ENCODE results near the gene EXD3. TPM values are rescaled to one million over a fixed set of nuclear protein-coding genes. Genes with fewer than 3 reads are reported as not detected.

EXD3 gene
- total RNA-seq, 1 experiment from 2014 or later = 1.4 TPM

- DNase-seq (ENCODE audit: low read depth, low spot score) = no peak
- in situ Hi-C loops (cut with HindIII; ENCODE audit: low pct_unique_long_range_greater_than_20kb, low sequenced_read_pairs) = no loop called here
Measured at GRCh38 chr9:137407590-137408300, 15.2 kb downstream of the EXD3 start.

- no peak for DNase-seq (ENCODE audit: low read depth, low spot score)
- in situ Hi-C loops (cut with HindIII; ENCODE audit: low pct_unique_long_range_greater_than_20kb, low sequenced_read_pairs) = no loop called here
Measured at GRCh38 chr9:137406876-137407589, 15.9 kb downstream of the EXD3 start.

GRCh38 chr9:137406085-137406760 lies 16.7 kb downstream of the EXD3 start:
- DNase-seq (ENCODE audit: low read depth, low spot score) = no peak
- in situ Hi-C loops (cut with HindIII; ENCODE audit: low pct_unique_long_range_greater_than_20kb, low sequenced_read_pairs) = no loop called here

- DNase-seq (ENCODE audit: low read depth, low spot score) = no peak
- in situ Hi-C loops (cut with HindIII; ENCODE audit: low pct_unique_long_range_greater_than_20kb, low sequenced_read_pairs) = no loop called here
Measured at GRCh38 chr9:137405677-137406081, 17.3 kb downstream of the EXD3 start.

GRCh38 chr9:137404961-137405567 lies 17.9 kb downstream of the EXD3 start:
- in situ Hi-C loops (cut with HindIII; ENCODE audit: low pct_unique_long_range_greater_than_20kb, low sequenced_read_pairs) = no loop called here
- no peak for DNase-seq (ENCODE audit: low read depth, low spot score)

GRCh38 chr9:137403269-137403668 lies 19.7 kb downstream of the EXD3 start:
- in situ Hi-C loops (cut with HindIII; ENCODE audit: low pct_unique_long_range_greater_than_20kb, low sequenced_read_pairs) = no loop called here
- no peak for DNase-seq (ENCODE audit: low read depth, low spot score)

GRCh38 chr9:137402746-137403145 lies 20.2 kb downstream of the EXD3 start:
- in situ Hi-C loops (cut with HindIII; ENCODE audit: low pct_unique_long_range_greater_than_20kb, low sequenced_read_pairs) = no loop called here

GRCh38 chr9:137398561-137399468 lies 24.1 kb downstream of the EXD3 start:
- in situ Hi-C loops (cut with HindIII; ENCODE audit: low pct_unique_long_range_greater_than_20kb, low sequenced_read_pairs) = no loop called here
- no peak for DNase-seq (ENCODE audit: low read depth, low spot score)

More at GRCh38 chr9:137402746-137403145, 20.2 kb downstream of the EXD3 start:
- no peak for DNase-seq (ENCODE audit: low read depth, low spot score)

GRCh38 chr9:137397675-137398423 lies 25.1 kb downstream of the EXD3 start:
- in situ Hi-C loops (cut with HindIII; ENCODE audit: low pct_unique_long_range_greater_than_20kb, low sequenced_read_pairs) = no loop called here
- no peak for DNase-seq (ENCODE audit: low read depth, low spot score)

- in situ Hi-C loops (cut with HindIII; ENCODE audit: low pct_unique_long_range_greater_than_20kb, low sequenced_read_pairs) = no loop called here
- no peak for DNase-seq (ENCODE audit: low read depth, low spot score)
Measured at GRCh38 chr9:137396634-137397367, 26.2 kb downstream of the EXD3 start.

- DNase-seq (ENCODE audit: low read depth, low spot score) = no peak
- in situ Hi-C loops (cut with HindIII; ENCODE audit: low pct_unique_long_range_greater_than_20kb, low sequenced_read_pairs) = no loop called here
Measured at GRCh38 chr9:137396227-137396626, 26.7 kb downstream of the EXD3 start.

GRCh38 chr9:137395666-137396010 lies 27.3 kb downstream of the EXD3 start:
- in situ Hi-C loops (cut with HindIII; ENCODE audit: low pct_unique_long_range_greater_than_20kb, low sequenced_read_pairs) = no loop called here

GRCh38 chr9:137394866-137395665 lies 27.9 kb downstream of the EXD3 start:
- in situ Hi-C loops (cut with HindIII; ENCODE audit: low pct_unique_long_range_greater_than_20kb, low sequenced_read_pairs) = no loop called here
- no peak for DNase-seq (ENCODE audit: low read depth, low spot score)

More at GRCh38 chr9:137395666-137396010, 27.3 kb downstream of the EXD3 start:
- DNase-seq (ENCODE audit: low read depth, low spot score) = no peak

GRCh38 chr9:137393176-137394150 lies 29.5 kb downstream of the EXD3 start:
- in situ Hi-C loops (cut with HindIII; ENCODE audit: low pct_unique_long_range_greater_than_20kb, low sequenced_read_pairs) = no loop called here
- DNase-seq (ENCODE audit: low read depth, low spot score) = no peak
